Erythroblast (primary cell): ENCODE results near the gene TCF3.

Experiments used
- DNase-seq, 2 experiments: peaks; one replicate each; lab custom pipeline; 2025; lab: John Stamatoyannopoulos, UW
- GATA1 ChIP-seq: IDR thresholded peaks from 2 replicates; pipeline ENCODE4 v1.6.1; 2011; ENCODE audit warnings: low read depth, mild to moderate bottlenecking, control low read depth, low read length, moderate library complexity
- POLR2A ChIP-seq: IDR thresholded peaks from 2 replicates; pipeline ENCODE4 v1.6.1; 2011; ENCODE audit warnings: mild to moderate bottlenecking, low read length

Gene TCF3

DNA sequence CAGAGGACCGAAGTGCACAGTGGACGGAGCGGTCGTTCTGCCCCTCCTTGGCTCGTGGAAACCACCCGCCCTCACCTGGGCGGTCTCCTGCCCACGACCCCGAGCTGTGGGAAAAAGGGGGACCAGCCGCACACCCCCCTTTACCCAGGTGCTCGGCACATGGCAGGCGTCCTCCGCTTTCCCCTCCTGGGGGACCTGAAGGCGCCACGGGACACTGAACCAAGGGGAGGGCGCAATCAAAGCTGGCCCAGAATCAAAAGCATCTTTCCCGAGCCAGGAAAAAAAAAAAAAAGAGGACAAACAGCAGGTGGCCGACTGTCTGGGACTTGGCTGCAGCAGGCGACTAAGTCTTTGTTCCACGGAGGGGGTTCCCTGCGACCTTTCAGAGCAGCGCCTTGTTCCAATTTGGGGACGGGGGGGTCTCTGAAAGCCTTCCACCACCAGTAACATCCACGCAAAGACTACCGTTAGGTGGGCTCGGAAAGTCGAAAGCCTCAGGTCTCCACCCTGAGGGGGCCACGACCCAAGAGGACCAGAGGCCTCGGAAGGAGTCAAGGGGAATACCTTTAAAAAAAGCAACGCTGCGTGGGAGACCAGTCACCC, 60.9 kb downstream of the TCF3 start:
- TF ChIP-seq GATA1 (no peak), POLR2A (no peak)
- DNase-seq = no peak

DNA sequence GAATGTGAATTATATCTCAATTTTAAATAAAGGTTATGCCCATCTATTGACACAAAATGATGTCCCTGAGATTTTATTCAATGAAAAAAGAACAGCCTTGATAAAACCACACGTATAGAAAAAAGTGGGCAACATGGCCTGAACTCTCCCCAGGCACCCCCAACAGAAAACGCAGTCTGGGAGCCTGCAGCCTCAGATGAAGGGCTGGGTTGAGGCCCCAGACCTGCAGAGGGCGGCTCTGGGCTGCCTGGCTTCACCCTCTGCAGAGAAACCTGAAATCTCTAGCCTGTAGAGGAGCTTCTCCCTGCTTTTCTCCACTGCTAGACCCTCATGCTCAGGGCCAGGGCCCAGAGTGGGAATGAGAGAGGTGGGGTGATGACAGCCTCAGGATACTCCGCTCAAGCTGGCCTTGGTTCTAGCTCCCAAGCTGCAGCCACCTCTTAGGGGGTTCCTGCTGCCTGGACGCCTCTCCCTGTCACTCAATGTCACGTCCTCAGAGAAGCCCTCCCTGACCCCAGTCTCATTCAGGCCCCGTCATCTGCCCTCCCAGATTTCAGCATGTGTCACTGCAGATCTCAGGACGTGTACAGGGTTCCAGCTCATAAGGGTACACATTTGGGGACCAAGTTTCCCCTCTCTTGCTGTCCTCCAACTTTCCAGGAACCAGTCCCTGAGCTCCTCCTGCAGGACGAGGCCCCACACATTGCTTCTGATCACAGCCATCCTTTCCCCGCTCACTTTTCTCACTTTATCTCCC, 61.6 kb downstream of the TCF3 start:
- TF ChIP-seq GATA1 = no peak
- peak; percentile 7 for TF ChIP-seq POLR2A
- peak; percentile 61 for DNase-seq

DNA sequence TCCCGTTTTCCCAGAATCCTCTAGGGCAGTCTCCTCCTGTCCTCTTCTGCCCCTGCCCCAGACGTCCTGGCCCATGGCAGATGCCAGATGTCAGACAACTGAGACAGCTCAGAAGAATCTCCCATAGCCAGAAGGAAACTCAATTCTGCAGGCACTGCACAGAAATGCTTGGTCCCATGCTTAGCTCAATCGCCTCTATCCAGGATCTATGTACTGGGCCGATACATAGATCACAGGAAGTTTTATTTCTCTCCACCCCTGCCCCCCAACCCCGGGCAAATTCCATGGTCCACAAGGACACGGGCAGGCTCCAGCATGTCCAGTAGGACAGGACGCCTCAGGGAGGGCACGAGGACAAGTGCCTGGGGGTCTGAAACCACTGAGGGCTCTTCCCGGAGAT, 64.5 kb downstream of the TCF3 start:
- no peak for TF ChIP-seq GATA1
- no peak for TF ChIP-seq POLR2A
- no peak for DNase-seq

DNA sequence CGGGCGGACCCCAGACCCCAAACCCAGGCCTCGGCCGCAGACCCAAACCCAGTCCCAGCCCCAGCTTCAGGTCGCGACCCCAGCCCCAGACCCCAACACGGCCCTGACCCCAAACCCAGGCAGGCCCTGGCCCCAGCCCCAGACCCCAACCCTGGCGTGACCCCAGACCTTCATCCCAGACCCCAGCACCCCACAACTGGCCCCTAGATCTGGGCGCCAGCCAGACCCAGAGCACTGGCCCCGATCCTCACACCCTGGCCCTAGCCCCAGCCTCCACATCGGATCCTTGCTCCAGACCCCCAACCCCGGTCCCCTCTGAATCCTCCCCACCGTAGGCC, 67.2 kb downstream of the TCF3 start:
- no peak for DNase-seq
- no peak for TF ChIP-seq POLR2A
- no peak for TF ChIP-seq GATA1

DNA sequence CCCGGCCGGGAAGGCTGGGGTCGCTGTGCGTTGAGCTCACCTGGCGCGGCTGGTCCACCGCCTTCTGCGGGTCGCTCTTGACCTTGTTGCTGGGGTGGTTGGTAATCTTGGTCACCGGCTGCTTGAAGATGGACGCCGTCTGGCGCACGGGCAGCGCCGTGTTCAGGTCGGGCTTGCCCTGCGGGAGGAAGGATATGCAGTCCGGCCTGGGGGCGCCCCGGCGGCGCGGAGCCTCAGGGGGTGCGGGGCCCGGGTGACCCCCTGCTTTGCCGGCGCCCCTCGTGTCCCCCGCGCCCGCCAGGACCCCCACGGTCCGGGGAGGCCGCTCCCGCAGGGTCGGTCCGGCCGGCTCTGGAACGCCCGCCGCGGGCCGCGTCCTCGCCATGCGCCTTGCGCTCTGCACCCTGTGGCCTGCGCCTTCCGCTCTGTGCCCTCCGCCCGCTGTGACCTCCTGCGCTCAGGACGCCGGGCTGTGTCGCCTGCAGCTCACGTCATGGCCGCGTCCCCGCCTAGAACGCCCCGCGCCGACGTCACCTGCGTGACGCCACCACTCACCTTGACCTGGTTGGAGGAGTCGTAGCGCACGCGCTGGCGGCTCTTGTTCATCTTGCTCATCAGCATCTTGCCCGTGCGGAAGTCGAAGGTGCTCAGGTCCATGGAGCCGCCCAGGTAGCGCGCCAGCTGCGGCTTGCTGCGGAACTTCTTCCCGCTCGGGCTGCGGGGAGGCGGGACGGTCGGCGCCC, 67.7 kb downstream of the TCF3 start:
- TF ChIP-seq GATA1 (no peak), POLR2A (no peak)
- no peak for DNase-seq

DNA sequence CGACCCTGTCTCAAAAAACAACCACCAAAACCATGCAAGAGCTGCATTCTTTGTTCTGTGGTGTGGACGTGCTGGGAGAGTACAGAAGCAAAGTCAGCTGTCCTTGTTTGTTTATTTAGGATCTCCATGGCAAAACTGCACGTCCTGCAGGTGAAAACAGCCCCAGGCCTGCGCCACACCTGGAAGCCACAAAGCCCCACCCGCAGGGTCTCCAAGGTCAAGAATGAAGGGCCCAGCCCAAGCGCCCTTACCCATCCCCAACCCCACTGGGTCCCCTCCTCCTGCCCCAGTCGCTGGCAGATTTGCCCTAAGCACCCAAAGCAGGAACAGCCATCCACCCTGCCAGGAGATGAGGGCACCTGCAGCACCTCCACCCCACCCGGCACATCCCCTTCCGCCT, 70.2 kb downstream of the TCF3 start:
- TF ChIP-seq GATA1 (no peak), POLR2A (no peak)

DNA sequence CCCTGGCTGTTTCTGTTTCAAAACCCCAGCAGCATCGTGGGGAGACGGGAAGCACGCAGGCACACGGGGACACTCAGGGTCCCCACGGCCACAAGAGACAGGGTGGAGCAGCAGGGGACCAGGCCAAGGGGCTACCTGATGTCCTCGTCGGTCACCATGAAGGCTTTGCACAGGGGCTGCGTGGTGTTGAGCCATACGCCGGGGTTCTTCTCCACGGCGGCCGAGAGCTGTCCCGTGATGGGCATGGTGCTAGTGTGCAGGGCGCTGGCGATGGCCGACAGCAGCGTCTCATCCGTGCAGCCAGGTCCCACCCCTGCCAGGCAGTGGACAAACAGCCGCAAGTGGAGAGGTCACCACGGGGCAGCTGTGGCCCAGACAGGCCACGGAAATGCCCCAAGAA, 71.5 kb downstream of the TCF3 start:
- no peak for DNase-seq
- no peak for TF ChIP-seq POLR2A
- no peak for TF ChIP-seq GATA1

More for the DNA sequence above, 70.2 kb downstream of the TCF3 start:
- DNase-seq = no peak

DNA sequence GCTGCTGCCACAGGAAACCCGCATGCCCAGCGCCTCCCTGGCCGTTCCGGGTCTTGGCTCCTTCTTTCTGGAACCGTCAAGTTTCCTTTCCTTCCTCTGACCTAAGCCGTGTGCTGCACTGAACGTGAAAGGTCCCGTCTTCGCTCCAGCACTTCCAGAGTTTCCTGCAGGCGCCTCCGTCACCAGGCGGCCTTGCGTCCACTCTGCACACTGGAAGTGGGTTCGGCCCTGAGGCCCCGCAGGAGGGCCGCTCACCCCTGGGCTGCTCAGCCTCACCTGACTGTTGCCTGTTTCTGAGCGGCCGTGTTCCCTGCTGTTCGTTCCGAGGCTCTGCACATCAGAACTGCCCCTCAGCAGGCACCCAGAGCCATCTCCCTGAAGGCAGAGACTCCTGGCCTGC, 72.0 kb downstream of the TCF3 start:
- TF ChIP-seq POLR2A (no peak), GATA1 (no peak)
- no peak for DNase-seq

DNA sequence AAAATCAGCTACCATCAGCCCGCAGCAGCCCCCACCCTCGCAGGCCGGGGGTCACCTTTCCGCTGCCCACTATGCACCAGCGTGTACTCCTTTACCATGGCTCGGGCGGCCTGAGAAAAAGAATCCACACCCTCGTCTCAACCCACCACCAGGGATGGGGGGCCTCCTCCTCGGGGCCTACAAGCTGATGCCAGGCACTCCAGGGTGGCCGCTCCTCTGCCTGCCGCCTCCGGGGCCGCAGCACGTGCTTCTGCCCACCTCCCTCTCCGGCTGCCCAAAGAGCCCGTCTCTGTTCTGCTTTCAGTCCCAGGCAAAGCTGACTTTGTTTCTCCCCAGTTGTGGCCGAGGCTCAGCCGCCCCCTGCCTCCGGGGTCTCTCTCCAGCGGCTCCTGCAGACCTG, 73.2 kb downstream of the TCF3 start:
- TF ChIP-seq GATA1 (no peak), POLR2A (no peak)
- DNase-seq = no peak

DNA sequence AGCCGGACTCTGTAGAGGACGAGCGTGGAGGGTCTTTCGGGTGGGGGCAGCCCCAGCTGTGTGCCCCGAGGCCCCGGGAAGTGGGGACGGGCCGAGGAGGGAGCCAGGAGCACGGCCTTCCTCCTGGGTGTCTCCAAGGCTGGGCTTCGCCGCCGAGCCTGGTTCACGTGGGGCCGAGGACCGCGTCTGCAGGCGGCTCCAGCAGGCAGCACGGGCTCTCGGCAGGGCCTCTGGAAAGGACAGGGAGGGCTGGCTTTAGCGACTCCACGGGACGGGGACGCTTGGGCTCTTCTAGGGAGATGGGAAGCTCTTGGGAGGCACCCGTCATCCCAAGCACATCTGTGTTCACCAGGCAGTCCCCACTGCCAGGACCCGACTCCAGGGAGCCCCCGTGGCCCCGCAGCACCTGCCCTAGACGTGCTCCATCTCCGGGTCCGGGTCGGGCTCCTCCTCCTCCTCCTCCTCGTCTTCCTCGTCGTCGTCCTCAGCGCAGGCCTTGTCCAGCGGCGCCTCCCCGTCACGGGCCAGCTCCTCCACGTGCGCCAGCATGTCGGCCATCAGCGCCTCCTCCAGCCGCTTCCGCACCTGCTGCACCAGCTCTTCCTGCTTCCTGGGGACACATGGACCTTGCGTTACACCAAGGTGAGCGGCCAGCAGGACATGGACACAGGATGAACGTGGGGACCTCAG, 74.3 kb downstream of the TCF3 start:
- TF ChIP-seq POLR2A (no peak), GATA1 (no peak)
- no peak for DNase-seq

DNA sequence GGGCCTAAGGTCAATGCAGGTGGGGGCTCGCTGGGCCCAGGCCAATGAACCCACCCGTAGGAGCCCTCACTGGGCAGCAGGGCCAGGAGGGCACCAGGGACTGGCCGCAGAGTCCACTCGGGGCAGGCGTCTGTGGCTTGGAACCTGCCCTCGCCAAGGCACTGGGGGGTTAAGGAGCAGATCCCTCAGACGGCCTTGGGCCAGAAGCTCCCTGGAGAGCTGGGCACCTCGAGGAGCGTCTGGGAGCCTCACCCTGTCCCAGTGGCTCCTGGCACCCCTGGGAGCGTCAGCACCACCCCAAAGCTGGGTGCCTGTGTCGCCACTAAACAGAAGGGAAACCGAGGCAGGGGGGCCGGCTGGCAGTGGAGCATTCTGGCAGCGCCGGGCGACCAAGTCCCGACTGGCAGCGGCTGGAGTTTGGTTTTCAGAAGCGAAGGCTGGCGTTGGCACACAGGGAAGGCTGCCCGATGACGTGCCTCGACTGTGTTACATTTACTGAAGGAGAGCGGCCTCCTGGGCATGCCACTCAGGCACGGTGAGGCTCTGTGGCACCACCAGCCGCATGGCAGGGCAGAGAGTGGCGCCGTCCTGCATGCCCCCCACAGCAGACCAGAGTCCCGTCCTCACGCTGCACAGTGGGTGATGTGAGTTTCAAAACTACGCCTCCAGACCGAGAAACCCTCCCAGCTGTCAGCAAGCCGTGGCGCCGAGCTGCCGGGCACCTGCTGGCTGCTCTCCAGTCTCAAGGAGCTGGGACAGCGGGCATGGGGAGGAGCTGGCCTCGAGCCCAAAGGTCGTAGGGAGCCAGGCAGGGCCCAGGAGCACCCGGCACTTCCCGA, 75.1 kb downstream of the TCF3 start:
- DNase-seq = no peak
- no peak for TF ChIP-seq POLR2A
- TF ChIP-seq GATA1 = no peak

DNA sequence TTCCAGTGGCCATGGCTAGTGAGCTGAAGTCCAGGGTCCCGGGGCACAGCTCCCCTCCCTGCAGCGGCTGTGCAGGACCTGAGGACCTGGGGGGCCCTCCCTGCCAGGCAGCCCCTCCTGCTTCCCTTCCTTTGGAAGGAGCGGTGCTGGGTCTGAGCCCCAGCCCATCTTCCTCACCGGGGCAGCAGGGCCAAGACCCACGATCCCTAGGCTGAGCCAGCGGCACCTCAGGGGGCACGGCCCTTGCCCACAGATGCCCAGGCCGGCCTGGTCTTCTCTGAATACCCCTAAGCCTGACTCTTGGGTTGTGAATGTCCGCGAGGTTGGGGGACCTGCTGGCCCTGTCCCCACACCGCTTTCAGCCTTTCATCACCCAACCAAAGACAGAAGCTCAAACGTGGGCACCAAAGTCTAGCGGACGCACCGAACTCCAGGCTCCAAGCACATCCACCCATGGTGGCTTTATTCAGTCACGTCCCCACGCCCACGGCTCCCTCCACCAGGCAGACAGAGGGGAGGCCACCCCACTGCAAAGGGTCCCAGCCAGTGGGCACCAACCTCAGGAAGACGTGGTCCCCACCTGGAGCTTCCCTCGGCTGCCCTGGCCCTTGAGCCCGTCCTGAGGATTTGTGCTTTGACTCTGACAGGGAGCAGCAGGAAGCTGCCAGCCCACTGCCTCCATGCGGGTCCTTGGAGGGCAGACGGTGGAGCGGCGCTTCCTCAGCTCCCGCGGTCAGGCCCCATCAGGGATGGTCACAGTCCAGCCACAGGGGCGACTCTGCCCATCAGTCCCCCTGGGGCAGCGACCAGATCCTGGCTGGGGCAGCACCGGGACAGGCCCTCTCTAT, 75.9 kb downstream of the TCF3 start:
- DNase-seq = no peak
- TF ChIP-seq POLR2A (no peak), GATA1 (no peak)
